ENCODE data around the gene RNPS1. TPM values are rescaled to one million over a fixed set of nuclear protein-coding genes. Genes with fewer than 3 reads are reported as not detected.

The RNPS1 gene
- total RNA-seq, 1 experiment from 2014 or later: 130 TPM

GRCh38 chr16:2285731-2286191, 17.8 kb upstream of the RNPS1 start:
- Histone ChIP-seq H3K4me3 (no peak overlapping the region), H3K36me3 (no peaks in the 10 kb centered on the region), H3K27me3 (no peaks in the 10 kb centered on the region), H3K9me3 (no peaks in the 10 kb centered on the region)
- no peak for DNase-seq

- H3K9me3 ChIP-seq: no peaks in the 10 kb centered on the region
- no peaks in the 10 kb centered on the region for H3K27me3 ChIP-seq
- no peak for DNase-seq
- no peaks in the 10 kb centered on the region for H3K36me3 ChIP-seq
- H3K4me3 ChIP-seq: no peak overlapping the region
These were observed 17.1 kb upstream of the RNPS1 start for GRCh38 chr16:2284797-2285576.

GRCh38 chr16:2284001-2284770, 16.3 kb upstream of the RNPS1 start:
- DNase-seq: no peak
- H3K36me3 ChIP-seq: no peaks in the 10 kb centered on the region

GRCh38 chr16:2282866-2283555, 15.1 kb upstream of the RNPS1 start:
- no peaks in the 10 kb centered on the region for H3K27me3 ChIP-seq
- no peaks in the 10 kb centered on the region for H3K36me3 ChIP-seq
- no peak overlapping the region for H3K4me3 ChIP-seq
- DNase-seq: no peak
- H3K9me3 ChIP-seq: no peaks in the 10 kb centered on the region

More at GRCh38 chr16:2284001-2284770, 16.3 kb upstream of the RNPS1 start:
- H3K9me3 ChIP-seq: no peaks in the 10 kb centered on the region
- no peak overlapping the region for H3K4me3 ChIP-seq
- no peaks in the 10 kb centered on the region for H3K27me3 ChIP-seq

- Histone ChIP-seq H3K4me3 (no peak overlapping the region), H3K9me3 (no peaks in the 10 kb centered on the region), H3K36me3 (no peaks in the 10 kb centered on the region), H3K27me3 (no peaks in the 10 kb centered on the region)
- no peak for DNase-seq
These were observed 14.3 kb upstream of the RNPS1 start for GRCh38 chr16:2282262-2282661.

GRCh38 chr16:2280981-2281542, 13.1 kb upstream of the RNPS1 start:
- H3K4me3 ChIP-seq: no peak overlapping the region

GRCh38 chr16:2280461-2280860, 12.5 kb upstream of the RNPS1 start:
- no peaks in the 10 kb centered on the region for H3K9me3 ChIP-seq
- DNase-seq: no peak
- no peaks in the 10 kb centered on the region for H3K27me3 ChIP-seq
- no peak overlapping the region for H3K4me3 ChIP-seq
- no peaks in the 10 kb centered on the region for H3K36me3 ChIP-seq

More at GRCh38 chr16:2280981-2281542, 13.1 kb upstream of the RNPS1 start:
- Histone ChIP-seq H3K9me3 (no peaks in the 10 kb centered on the region), H3K36me3 (no peaks in the 10 kb centered on the region), H3K27me3 (no peaks in the 10 kb centered on the region)
- DNase-seq: no peak

GRCh38 chr16:2278956-2279800, 11.3 kb upstream of the RNPS1 start:
- no peak overlapping the region for H3K4me3 ChIP-seq
- no peaks in the 10 kb centered on the region for H3K27me3 ChIP-seq
- no peak for DNase-seq
- H3K36me3 ChIP-seq: no peaks in the 10 kb centered on the region
- H3K9me3 ChIP-seq: no peaks in the 10 kb centered on the region

- H3K27me3 ChIP-seq: no peaks in the 10 kb centered on the region
- H3K9me3 ChIP-seq: no peaks in the 10 kb centered on the region
These were observed 10.3 kb upstream of the RNPS1 start for GRCh38 chr16:2278272-2278608.

GRCh38 chr16:2277466-2278271, 9.7 kb upstream of the RNPS1 start:
- H3K4me3 ChIP-seq: no peak overlapping the region
- no peaks in the 10 kb centered on the region for H3K27me3 ChIP-seq
- H3K9me3 ChIP-seq: no peaks in the 10 kb centered on the region
- no peaks in the 10 kb centered on the region for H3K36me3 ChIP-seq
- DNase-seq: no peak

More at GRCh38 chr16:2278272-2278608, 10.3 kb upstream of the RNPS1 start:
- no peak overlapping the region for H3K4me3 ChIP-seq
- no peaks in the 10 kb centered on the region for H3K36me3 ChIP-seq
- DNase-seq: no peak

GRCh38 chr16:2276368-2277195, 8.7 kb upstream of the RNPS1 start:
- Histone ChIP-seq H3K27me3 (no peaks in the 10 kb centered on the region), H3K4me3 (no peak overlapping the region), H3K36me3 (no peaks in the 10 kb centered on the region), H3K9me3 (no peaks in the 10 kb centered on the region)
- DNase-seq: no peak

GRCh38 chr16:2275476-2276367, 7.8 kb upstream of the RNPS1 start:
- no peaks in the 10 kb centered on the region for H3K9me3 ChIP-seq
- no peaks in the 10 kb centered on the region; the same call in 1 of the 2 replicates for H3K36me3 ChIP-seq
- no peak for DNase-seq
- no peak overlapping the region for H3K4me3 ChIP-seq
- no peaks in the 10 kb centered on the region for H3K27me3 ChIP-seq

GRCh38 chr16:2273931-2274330, 6.0 kb upstream of the RNPS1 start:
- Histone ChIP-seq H3K9me3 (no peaks in the 10 kb centered on the region), H3K4me3 (no peak overlapping the region), H3K36me3 (no peaks in the 10 kb centered on the region; the same call in 1 of the 2 replicates), H3K27me3 (no peaks in the 10 kb centered on the region)
- no peak for DNase-seq

GRCh38 chr16:2273484-2273883, 5.6 kb upstream of the RNPS1 start:
- Histone ChIP-seq H3K4me3 (no peak overlapping the region), H3K27me3 (no peaks in the 10 kb centered on the region), H3K36me3 (no peaks in the 10 kb centered on the region; the same call in 1 of the 2 replicates), H3K9me3 (no peaks in the 10 kb centered on the region)
- no peak for DNase-seq
